ENCODE results near the gene SPACA4.

The SPACA4 gene

DNA sequence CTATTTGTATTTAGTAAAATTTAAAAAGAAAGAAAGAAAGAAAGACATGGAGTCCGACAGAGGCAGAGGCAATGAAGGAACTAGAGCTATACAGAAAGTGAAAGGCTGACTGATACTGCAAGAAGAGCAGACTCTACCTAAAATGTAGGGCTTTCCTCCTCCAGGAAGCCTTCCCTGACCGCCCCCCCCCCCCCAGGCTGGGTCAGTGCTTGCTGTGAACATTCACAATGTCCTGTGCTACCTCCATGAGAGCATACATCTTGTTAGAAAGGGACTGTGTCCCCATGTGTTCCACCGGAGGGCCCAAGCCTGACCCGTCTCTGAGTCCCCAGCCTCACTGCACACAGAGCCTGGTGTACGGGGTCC is 45.1 kb downstream of the SPACA4 start:
- DNase-seq (ENCODE audit: low spot score), result no peak

DNA sequence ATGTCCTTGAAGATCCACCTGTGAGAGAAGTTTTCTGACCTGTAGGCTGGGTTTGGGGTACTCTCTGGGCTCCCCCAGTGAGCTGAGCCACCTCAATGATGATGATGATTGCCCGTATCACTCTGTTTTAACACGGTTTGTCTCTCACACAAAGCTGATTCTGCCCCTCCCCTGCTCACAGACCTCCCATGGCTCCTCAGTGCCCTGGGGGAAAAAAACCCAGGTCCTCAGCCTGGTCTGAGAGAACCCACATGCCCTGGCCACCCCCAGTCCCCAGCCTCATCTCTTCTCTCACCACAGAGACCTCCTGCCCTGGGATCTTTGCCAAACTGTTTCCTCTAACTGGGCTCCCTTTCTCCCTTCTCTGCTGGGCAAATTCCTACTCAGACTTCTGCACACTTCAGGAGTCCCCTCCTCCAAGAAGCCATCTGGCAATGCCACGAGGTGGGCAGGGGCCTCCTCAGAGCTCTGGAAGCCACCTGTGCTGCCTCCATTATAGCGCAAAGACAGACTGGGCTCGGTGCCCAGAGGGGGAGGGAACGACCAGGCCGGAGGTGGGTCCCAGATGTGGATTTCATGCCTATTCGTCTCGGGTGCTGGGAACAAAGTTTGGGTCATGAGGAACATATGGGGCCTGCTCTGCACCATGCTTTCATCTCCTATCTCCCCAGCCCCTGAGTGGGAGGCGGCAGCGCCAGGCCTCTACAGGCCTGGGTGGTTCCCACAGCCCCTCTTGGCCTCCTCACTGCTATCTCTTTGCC is 47.9 kb downstream of the SPACA4 start:
- no peak for DNase-seq (ENCODE audit: low spot score)

DNA sequence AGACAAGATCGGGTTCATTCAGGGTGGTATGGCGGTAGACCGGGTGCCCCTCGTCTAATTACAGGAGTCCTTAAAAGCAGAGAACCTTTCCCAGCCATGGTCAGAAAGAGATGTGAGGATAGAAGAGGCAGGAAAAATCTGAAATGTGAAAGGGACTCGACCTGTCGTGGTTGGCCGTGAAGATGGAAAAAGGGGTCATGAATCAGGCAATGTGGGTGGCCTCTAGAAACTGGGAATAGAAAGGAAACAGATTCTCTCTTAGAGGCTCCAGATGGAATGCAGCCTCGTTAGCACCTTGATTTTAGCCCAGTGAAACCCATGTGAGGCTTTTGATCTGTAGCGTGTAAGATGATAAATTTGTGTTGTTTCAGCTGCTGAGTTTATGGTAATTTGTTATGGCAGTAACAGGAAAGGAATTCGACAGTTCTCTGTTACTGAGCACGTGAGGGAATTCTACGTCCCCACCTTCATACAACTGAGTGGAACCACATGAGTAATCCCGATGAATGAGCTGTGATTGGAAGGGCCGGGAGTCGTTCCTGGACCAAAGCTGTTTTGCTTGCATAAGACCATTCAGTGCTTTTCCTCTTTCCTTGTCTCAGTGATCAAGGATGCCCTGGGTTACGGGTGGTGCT is 50.4 kb downstream of the SPACA4 start:
- DNase-seq (ENCODE audit: low spot score), result no peak

Data from globus pallidus (tissue), 1 donor.